Colonic mucosa (tissue), 4 donors: Measurements from ENCODE around the gene PRTN3. TPM values are rescaled to one million over a fixed set of nuclear protein-coding genes. Genes with fewer than 3 reads are reported as not detected.

Experiments
- DNase-seq: peaks from one replicate; pipeline ENCODE4 v3.0.0-alpha.2; 2020
- H3K27ac ChIP-seq: fragments of 200-600 bp; one replicate; pipeline ENCODE4 v1.8.0; 2021
- H3K27me3 ChIP-seq: fragments of 200-600 bp; one replicate; pipeline ENCODE4 v1.8.0; 2021
- H3K36me3 ChIP-seq: fragments of 200-600 bp; one replicate; pipeline ENCODE4 v1.8.0; 2021
- H3K4me1 ChIP-seq: fragments of 200-600 bp; one replicate; pipeline ENCODE4 v1.8.0; 2021; ENCODE audit warnings: mild to moderate bottlenecking
- H3K4me3 ChIP-seq: fragments of 200-600 bp; one replicate; pipeline ENCODE4 v1.8.0; 2021
- H3K9ac ChIP-seq, 2 donors: one replicate each; pipeline ENCODE4 v1.7.0; 2013; ENCODE audit warnings: control low read depth in 2 of 2, low read depth in 2 of 2, low read length in 2 of 2
- H3K9me3 ChIP-seq: fragments of 200-600 bp; one replicate; pipeline ENCODE4 v1.8.0; 2021
- CTCF ChIP-seq: fragments of 200-600 bp; IDR thresholded peaks from one replicate; pipeline ENCODE4 v1.8.0; 2022; ENCODE audit warnings: antibody characterized with exemption, mild to moderate bottlenecking
- intact Hi-C: fragments of 100-400 bp; cut with DNase I; formaldehyde crosslinking; loops from one replicate; pipeline ENCODE4 v1.14.1; 2022
- total RNA-seq, 2 donors: library from RNA; stranded (reverse); fragmentation: NEBNext Ultra II Directional in 1 of 2; extraction: Animal tissue kit (Norgen Biotek cat#: 25700) in 1 of 2; gene quantifications; one replicate each; pipeline ENCODE4 v1.2.1, GENCODE V29; 2021
- donor health status: healthy.
- donor health status: DM: no; HTN: no; CAD: no.
- donor health status: DM: no; HTN: no; CAD: no.

PRTN3 gene
- total RNA-seq, result not detected

- no peaks in the 10 kb centered on the region for H3K36me3 ChIP-seq
Observed at GRCh38 chr19:840519-841206, at the start of gene PRTN3. TSS of gene PRTN3 (plus strand) at chr19:840999. CDS start at chr19:841009, 10 bp downstream.

GRCh38 chr19:791007-791566, 49.7 kb upstream of the PRTN3 start:
- DNase-seq, result no peak
- intact Hi-C loops, result no loop called here
- Histone ChIP-seq H3K9me3 (no peaks in the 10 kb centered on the region), H3K9ac (no peak overlapping the region), H3K4me3 (no peak overlapping the region), H3K4me1 (no peaks in the 10 kb centered on the region), H3K27me3 (no peaks in the 10 kb centered on the region), H3K36me3 (no peaks in the 10 kb centered on the region), H3K27ac (no peak overlapping the region)
- no peak for TF ChIP-seq CTCF

More at GRCh38 chr19:840519-841206, at the start of gene PRTN3:
- H3K4me3 ChIP-seq, result no peak within 1 kb of the TSS
- TF ChIP-seq CTCF, result no peak
- H3K9ac ChIP-seq, result no peak within 1 kb of the TSS
- no peak within 1 kb of the TSS for H3K27ac ChIP-seq
- no peak for DNase-seq
- no peaks in the 10 kb centered on the region for H3K9me3 ChIP-seq
- H3K4me1 ChIP-seq, result peaks cover 9% of the 10 kb centered on the region
- intact Hi-C loops, result no loop called here
- peaks cover 33% of the 10 kb centered on the region for H3K27me3 ChIP-seq

GRCh38 chr19:791567-792305, 49.1 kb upstream of the PRTN3 start:
- Histone ChIP-seq H3K9me3 (no peaks in the 10 kb centered on the region), H3K27me3 (no peaks in the 10 kb centered on the region), H3K27ac (no peak overlapping the region), H3K4me3 (no peak overlapping the region), H3K36me3 (no peaks in the 10 kb centered on the region), H3K9ac (no peak overlapping the region), H3K4me1 (no peaks in the 10 kb centered on the region)
- no peak for DNase-seq
- intact Hi-C loops, result no loop called here
- no peak for TF ChIP-seq CTCF

- H3K27ac ChIP-seq, result no peak overlapping the region
- intact Hi-C loops, result no loop called here
- no peaks in the 10 kb centered on the region for H3K36me3 ChIP-seq
- no peaks in the 10 kb centered on the region for H3K9me3 ChIP-seq
- no peaks in the 10 kb centered on the region for H3K4me1 ChIP-seq
- H3K9ac ChIP-seq, result no peak overlapping the region
- no peak for TF ChIP-seq CTCF
- DNase-seq, result no peak
- H3K4me3 ChIP-seq, result no peak overlapping the region
- no peaks in the 10 kb centered on the region for H3K27me3 ChIP-seq
Observed at GRCh38 chr19:792306-792885, 48.4 kb upstream of the PRTN3 start.

GRCh38 chr19:793806-794205, 47.0 kb upstream of the PRTN3 start:
- no peaks in the 10 kb centered on the region for H3K36me3 ChIP-seq
- no peaks in the 10 kb centered on the region for H3K9me3 ChIP-seq
- intact Hi-C loops, result no loop called here
- H3K4me3 ChIP-seq, result no peak overlapping the region
- H3K9ac ChIP-seq, result no peak overlapping the region
- no peaks in the 10 kb centered on the region for H3K4me1 ChIP-seq
- no peaks in the 10 kb centered on the region for H3K27me3 ChIP-seq
- TF ChIP-seq CTCF, result no peak
- H3K27ac ChIP-seq, result no peak overlapping the region
- no peak for DNase-seq
